Fibroblast of skin of back (primary cell): ENCODE measurements around the gene KCNH5.

Experiments
- DNase-seq: peaks from one replicate; pipeline ENCODE4 v3.0.0-alpha.2; 2013

KCNH5 gene

GRCh38 chr14:62673014-62673755, 372.1 kb downstream of the KCNH5 start:
- no peak for DNase-seq

GRCh38 chr14:62670526-62670925, 374.7 kb downstream of the KCNH5 start:
- no peak for DNase-seq

- DNase-seq, result no peak
These were observed 377.8 kb downstream of the KCNH5 start for GRCh38 chr14:62667421-62667914.

GRCh38 chr14:62665286-62665685, 380.0 kb downstream of the KCNH5 start:
- no peak for DNase-seq

GRCh38 chr14:62663456-62663821, 381.8 kb downstream of the KCNH5 start:
- no peak for DNase-seq

- no peak for DNase-seq
These were observed 382.3 kb downstream of the KCNH5 start for GRCh38 chr14:62662811-62663455.

GRCh38 chr14:62661818-62662217, 383.4 kb downstream of the KCNH5 start:
- DNase-seq, result peak; percentile 45

- DNase-seq, result no peak
These were observed 386.6 kb downstream of the KCNH5 start for GRCh38 chr14:62658631-62659030.

GRCh38 chr14:62657376-62657775, 387.9 kb downstream of the KCNH5 start:
- DNase-seq, result no peak

- DNase-seq, result peak; percentile 62
These were observed 390.1 kb downstream of the KCNH5 start for GRCh38 chr14:62655166-62655565.

- peak; percentile 55 for DNase-seq
These were observed 390.6 kb downstream of the KCNH5 start for GRCh38 chr14:62654641-62655040.
